Measurements from ENCODE around the gene ATF4.

DNA sequence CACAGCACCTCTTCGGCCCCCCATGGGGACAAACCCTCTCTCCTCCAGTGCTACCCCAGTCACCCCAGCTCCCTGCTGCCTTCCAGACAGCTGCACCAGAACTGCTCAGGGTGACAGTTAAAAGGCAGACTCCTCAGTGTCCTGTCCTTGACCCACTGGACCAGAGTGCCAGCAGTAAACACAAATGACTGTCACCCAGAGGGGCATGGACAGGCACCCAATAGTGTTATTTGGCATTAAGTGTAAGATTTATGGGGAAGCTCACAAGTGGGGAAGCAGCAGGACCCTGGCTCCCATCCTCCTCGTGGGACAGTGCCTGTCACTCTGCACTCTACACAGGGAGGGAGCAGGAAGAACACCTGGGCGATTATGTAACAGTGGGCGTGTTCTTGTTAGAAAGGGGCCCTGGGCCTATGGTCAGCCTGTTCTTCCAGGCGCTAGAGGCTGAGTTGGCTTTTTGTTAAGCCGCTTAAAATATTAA, 7.2 kb downstream of the ATF4 start:
- TF ChIP-seq CTCF (IDR thresholded peaks at IDR 0.05; ENCODE audit: insufficient read depth, low read length) (no peak), POLR2AphosphoS5 (IDR thresholded peaks at IDR 0.05; ENCODE audit: low read depth) (peak; percentile 22; the same call in 1 of the 2 replicates), GABPA (IDR thresholded peaks at IDR 0.05; ENCODE audit: low read depth) (no peak)
- TF ChIP-seq, protein P1, sequence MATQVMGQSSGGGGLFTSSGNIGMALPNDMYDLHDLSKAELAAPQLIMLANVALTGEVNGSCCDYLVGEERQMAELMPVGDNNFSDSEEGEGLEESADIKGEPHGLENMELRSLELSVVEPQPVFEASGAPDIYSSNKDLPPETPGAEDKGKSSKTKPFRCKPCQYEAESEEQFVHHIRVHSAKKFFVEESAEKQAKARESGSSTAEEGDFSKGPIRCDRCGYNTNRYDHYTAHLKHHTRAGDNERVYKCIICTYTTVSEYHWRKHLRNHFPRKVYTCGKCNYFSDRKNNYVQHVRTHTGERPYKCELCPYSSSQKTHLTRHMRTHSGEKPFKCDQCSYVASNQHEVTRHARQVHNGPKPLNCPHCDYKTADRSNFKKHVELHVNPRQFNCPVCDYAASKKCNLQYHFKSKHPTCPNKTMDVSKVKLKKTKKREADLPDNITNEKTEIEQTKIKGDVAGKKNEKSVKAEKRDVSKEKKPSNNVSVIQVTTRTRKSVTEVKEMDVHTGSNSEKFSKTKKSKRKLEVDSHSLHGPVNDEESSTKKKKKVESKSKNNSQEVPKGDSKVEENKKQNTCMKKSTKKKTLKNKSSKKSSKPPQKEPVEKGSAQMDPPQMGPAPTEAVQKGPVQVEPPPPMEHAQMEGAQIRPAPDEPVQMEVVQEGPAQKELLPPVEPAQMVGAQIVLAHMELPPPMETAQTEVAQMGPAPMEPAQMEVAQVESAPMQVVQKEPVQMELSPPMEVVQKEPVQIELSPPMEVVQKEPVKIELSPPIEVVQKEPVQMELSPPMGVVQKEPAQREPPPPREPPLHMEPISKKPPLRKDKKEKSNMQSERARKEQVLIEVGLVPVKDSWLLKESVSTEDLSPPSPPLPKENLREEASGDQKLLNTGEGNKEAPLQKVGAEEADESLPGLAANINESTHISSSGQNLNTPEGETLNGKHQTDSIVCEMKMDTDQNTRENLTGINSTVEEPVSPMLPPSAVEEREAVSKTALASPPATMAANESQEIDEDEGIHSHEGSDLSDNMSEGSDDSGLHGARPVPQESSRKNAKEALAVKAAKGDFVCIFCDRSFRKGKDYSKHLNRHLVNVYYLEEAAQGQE (IDR thresholded peaks at IDR 0.05; ENCODE audit: insufficient replicate concordance, low read depth) = no peak
